B cell (primary cell): ENCODE data around the gene ZNF625. TPM values are rescaled to one million over a fixed set of nuclear protein-coding genes. Genes with fewer than 3 reads are reported as not detected.

Experiments
- ATAC-seq: fragments of 200-7000 bp; cut with Tn5 transposase; one replicate; pipeline ENCODE4 v1.10.0; 2021; ENCODE audit warnings: low read depth, mild to moderate bottlenecking, moderate number of reproducible peaks, moderate library complexity
- CTCF ChIA-PET: fragments of 350-600 bp; sonication (Branson Sonifier 250); formaldehyde crosslinking; loops from one replicate; lab custom pipeline; 2021; ENCODE audit warnings: antibody characterized with exemption, inconsistent platforms; lab: Charles Lee
- POLR2A ChIA-PET: fragments of 350-600 bp; sonication (Branson Sonifier 250); formaldehyde crosslinking; loops from one replicate; lab custom pipeline; 2021; ENCODE audit warnings: antibody characterized with exemption; lab: Charles Lee
- DNase-seq: peaks from one replicate; pipeline ENCODE4 v3.0.0; 2013
- H2AFZ ChIP-seq: 2 replicates; pipeline ENCODE4 v1.6.1; 2012; ENCODE audit warnings: mild to moderate bottlenecking, low read depth, low read length; ENCODE audit not compliant: insufficient read depth, poor library complexity, severe bottlenecking
- H3K27ac ChIP-seq, 2 donors: 1 replicate in 1 of 2; 2 replicates in 1 of 2; pipeline ENCODE4 v1.5.1; 2012 to 2013; ENCODE audit warnings: low read length in 2 of 2, mild to moderate bottlenecking in 2 of 2, moderate library complexity in 1 of 2
- H3K27me3 ChIP-seq, 4 experiments: fragments of 200-600 bp in 1 of 4; sonication (generic) in 1 of 4; replicated peaks in 1 of 4; 1 replicate in 2 of 4; 2 replicates in 2 of 4; pipeline versions ENCODE4 v1.6.1 to v1.7.0; 2013 to 2016; ENCODE audit warnings: low read length in 3 of 4, mild to moderate bottlenecking in 2 of 4, mixed read lengths in 1 of 4, moderate library complexity in 1 of 4; ENCODE audit not compliant: insufficient read depth in 4 of 4, control insufficient read depth in 3 of 4; ENCODE audit errors: control extremely low read depth in 1 of 4
- H3K36me3 ChIP-seq, 2 experiments: replicated peaks in 1 of 2; 1 replicate in 1 of 2; 2 replicates in 1 of 2; pipeline versions ENCODE4 v1.6.1 to v1.7.1; 2013; ENCODE audit warnings: low read length in 1 of 2; ENCODE audit not compliant: insufficient read depth in 2 of 2, control insufficient read depth in 1 of 2; ENCODE audit errors: control extremely low read depth in 1 of 2, extremely low read depth in 1 of 2
- H3K4me1 ChIP-seq, 2 donors: fragments of 200-600 bp in 1 of 2; sonication (generic) in 1 of 2; 1 replicate in 1 of 2; 2 replicates in 1 of 2; pipeline versions ENCODE4 v1.5.1 to v1.6.1; 2013 to 2017; ENCODE audit warnings: low read length in 2 of 2; ENCODE audit not compliant: control insufficient read depth in 2 of 2, insufficient read depth in 2 of 2
- H3K4me2 ChIP-seq: replicated peaks from 2 replicates; pipeline ENCODE3; 2012; ENCODE audit warnings: mild to moderate bottlenecking, low read depth, low read length; ENCODE audit not compliant: poor library complexity, severe bottlenecking
- H3K4me3 ChIP-seq, 5 experiments: fragments of 200-600 bp in 1 of 5; sonication (generic) in 1 of 5; 1 replicate in 3 of 5; 2 replicates in 2 of 5; pipeline versions ENCODE4 v1.5.1 to v1.7.0; 2011 to 2016; ENCODE audit warnings: low read length in 4 of 5, mild to moderate bottlenecking in 4 of 5, low read depth in 2 of 5, control low read depth in 1 of 5, moderate library complexity in 1 of 5; ENCODE audit not compliant: insufficient read depth in 1 of 5; ENCODE audit errors: control extremely low read depth in 1 of 5, extremely low read depth in 1 of 5
- H3K79me2 ChIP-seq: fragments of 200-600 bp; sonication (generic); one replicate; pipeline ENCODE4 v1.6.0; 2016; ENCODE audit warnings: low read length; ENCODE audit not compliant: control insufficient read depth, insufficient read depth
- H3K9ac ChIP-seq: fragments of 200-600 bp; sonication (generic); 2 replicates; pipeline ENCODE4 v1.6.1; 2017; ENCODE audit warnings: mild to moderate bottlenecking, low read length, moderate library complexity
- H3K9me3 ChIP-seq, 3 donors: one replicate each; pipeline versions ENCODE4 v1.6.1 to v1.7.1; 2013; ENCODE audit warnings: low read length in 2 of 3; ENCODE audit not compliant: control insufficient read depth in 2 of 3, insufficient read depth in 1 of 3; ENCODE audit errors: control extremely low read depth in 1 of 3
- H4K20me1 ChIP-seq: 2 replicates; pipeline ENCODE4 v1.6.0; 2012; ENCODE audit warnings: mild to moderate bottlenecking, low read length; ENCODE audit not compliant: insufficient read depth, control insufficient read depth, poor library complexity, severe bottlenecking
- H3K27ac Mint-ChIP-seq: one replicate; pipeline ENCODE4 v1.8.0; 2021; ENCODE audit warnings: mixed read lengths
- H3K27me3 Mint-ChIP-seq: one replicate; pipeline ENCODE4 v1.8.0; 2021; ENCODE audit warnings: mixed read lengths
- H3K4me1 Mint-ChIP-seq: one replicate; pipeline ENCODE4 v1.8.0; 2021; ENCODE audit warnings: mixed read lengths
- H3K4me3 Mint-ChIP-seq: one replicate; pipeline ENCODE4 v1.8.0; 2021; ENCODE audit warnings: mixed read lengths
- H3K9me3 Mint-ChIP-seq: one replicate; pipeline ENCODE4 v1.8.0; 2022; ENCODE audit warnings: mixed read lengths; ENCODE audit not compliant: insufficient read depth
- CTCF ChIP-seq: fragments of 200-600 bp; IDR thresholded peaks from one replicate; pipeline ENCODE4 v1.8.0; 2022; ENCODE audit warnings: antibody characterized with exemption, mild to moderate bottlenecking
- EZH2 ChIP-seq: IDR thresholded peaks from 2 replicates; pipeline ENCODE4 v1.6.1; 2012; ENCODE audit warnings: borderline replicate concordance, low read depth, mild to moderate bottlenecking, moderate library complexity, low read length; ENCODE audit not compliant: insufficient read depth, poor library complexity, severe bottlenecking
- WGBS: methylation state at CpG from one replicate; pipeline ENCODE4 v1.1.5; 2013; ENCODE audit warnings: missing lambda C conversion rate; ENCODE audit not compliant: insufficient coverage; 5-methylcytosine and 5-hydroxymethylcytosine counted together
- intact Hi-C: fragments of 100-400 bp; cut with micrococcal nuclease; formaldehyde crosslinking; loops from one replicate; pipeline ENCODE4 v1.10.0; 2022
- polyA plus RNA-seq: library from polyadenylated mRNA; depleted of rRNA; stranded (reverse); fragments of >200 nt; gene quantifications from 2 replicates; pipeline ENCODE4 v1.2.3, GENCODE V29; 2012
- total RNA-seq, 2 donors: library from RNA; stranded (reverse); fragments of 120-200 nt in 1 of 2; gene quantifications; 1 replicate in 1 of 2; 2 replicates in 1 of 2; pipeline versions ENCODE4 v1.2.3 to v1.2.4, GENCODE V29; 2013 to 2022

ZNF625 gene
- total and polyA plus RNA-seq, 2 donors (not counting 1 experiment from before 2014, with no cell fraction given), result 0.60 to 9.8 TPM

- ATAC-seq (peak; percentile 99), DNase-seq (peak; percentile 94)
- H3K4me3 Mint-ChIP-seq, result peak within 1 kb of the TSS; percentile 92
- Histone ChIP-seq H2AFZ (peak within 1 kb of the TSS; percentile 80), H3K4me3 (peak within 1 kb of the TSS; percentile 58 to 96 (median 91)), H3K27me3 (no peaks in the 10 kb centered on the region), H3K9me3 (peaks cover 0 to 4% (median 0%) of the 10 kb centered on the region in 3 donors), H3K4me2 (peak within 1 kb of the TSS; percentile 74), H3K27ac (peak within 1 kb of the TSS; percentile 96 to 99), H3K36me3 (peaks cover 0 to 8% of the 10 kb centered on the region in 2 experiments), H4K20me1 (peaks cover 11% of the 10 kb centered on the region), H3K79me2 (peaks cover 67% of the 10 kb centered on the region), H3K9ac (peak within 1 kb of the TSS; percentile 99), H3K4me1 (peaks cover 10 to 15% of the 10 kb centered on the region in 2 donors)
- intact Hi-C loops, result loop anchor here (1.0 to 10.0 kb wide), 6 partner anchors 22 to 388 kb away; partner anchors contain the start of genes ZNF20, ZNF439, ZNF44 and ZNF563
- peaks cover 34% of the 10 kb centered on the region for H3K4me1 Mint-ChIP-seq
- ChIA-PET CTCF (interaction anchor here (0.6 to 1.7 kb wide), 12 partner anchors 9 to 629 kb away, joined by 3 to 7 read pairs (median 3); partner anchors contain the start of genes ZNF20, ZNF491 and ZNF563), POLR2A (interaction anchor here (0.5 to 1.4 kb wide), 10 partner anchors 12 to 941 kb away, joined by 3 to 9 read pairs (median 4); partner anchors contain the start of genes ZNF20, ZNF442, ZNF563 and ZNF763)
- no peaks in the 10 kb centered on the region for H3K9me3 Mint-ChIP-seq
- WGBS, result under 1% methylated on average over 57 of the region's 57 CpGs
- H3K27me3 Mint-ChIP-seq, result no peaks in the 10 kb centered on the region
- peak within 1 kb of the TSS; percentile 99 for H3K27ac Mint-ChIP-seq
- TF ChIP-seq EZH2 (no peak), CTCF (no peak)
These were observed 6.6 kb upstream of the ZNF625 start, which contains the start of gene ZNF136 for GRCh38 chr19:12162882-12163806. ZNF136 (plus strand) TSS chr19:12163096; CDS start chr19:12163204, 108 bp downstream.
